ENCODE results near the gene CDC34.

DNA sequence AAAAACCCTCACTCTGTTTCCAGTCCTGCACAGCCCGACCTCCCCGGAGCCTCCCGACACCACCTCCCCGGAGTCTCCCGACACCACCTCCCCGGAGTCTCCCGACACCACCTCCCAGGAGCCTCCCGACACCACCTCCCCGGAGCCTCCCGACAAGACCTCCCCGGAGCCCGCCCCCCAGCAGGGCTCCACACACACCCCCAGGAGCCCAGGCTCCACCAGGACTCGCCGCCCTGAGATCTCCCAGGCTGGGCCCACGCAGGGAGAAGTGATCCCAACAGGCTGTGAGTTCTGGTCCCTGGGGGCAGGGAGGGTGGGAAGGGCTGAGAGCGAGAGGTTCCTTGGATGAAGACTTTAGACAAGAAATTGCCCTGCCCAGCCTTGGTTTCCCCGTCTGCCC lies 29.9 kb upstream of the CDC34 start:
- TF ChIP-seq, protein P1, sequence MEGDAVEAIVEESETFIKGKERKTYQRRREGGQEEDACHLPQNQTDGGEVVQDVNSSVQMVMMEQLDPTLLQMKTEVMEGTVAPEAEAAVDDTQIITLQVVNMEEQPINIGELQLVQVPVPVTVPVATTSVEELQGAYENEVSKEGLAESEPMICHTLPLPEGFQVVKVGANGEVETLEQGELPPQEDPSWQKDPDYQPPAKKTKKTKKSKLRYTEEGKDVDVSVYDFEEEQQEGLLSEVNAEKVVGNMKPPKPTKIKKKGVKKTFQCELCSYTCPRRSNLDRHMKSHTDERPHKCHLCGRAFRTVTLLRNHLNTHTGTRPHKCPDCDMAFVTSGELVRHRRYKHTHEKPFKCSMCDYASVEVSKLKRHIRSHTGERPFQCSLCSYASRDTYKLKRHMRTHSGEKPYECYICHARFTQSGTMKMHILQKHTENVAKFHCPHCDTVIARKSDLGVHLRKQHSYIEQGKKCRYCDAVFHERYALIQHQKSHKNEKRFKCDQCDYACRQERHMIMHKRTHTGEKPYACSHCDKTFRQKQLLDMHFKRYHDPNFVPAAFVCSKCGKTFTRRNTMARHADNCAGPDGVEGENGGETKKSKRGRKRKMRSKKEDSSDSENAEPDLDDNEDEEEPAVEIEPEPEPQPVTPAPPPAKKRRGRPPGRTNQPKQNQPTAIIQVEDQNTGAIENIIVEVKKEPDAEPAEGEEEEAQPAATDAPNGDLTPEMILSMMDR (IDR thresholded peaks at IDR 0.05; ENCODE audit: low read depth, low read length, poor library complexity, severe bottlenecking): no peak
- TF ChIP-seq EZH2phosphoT487 (IDR thresholded peaks at IDR 0.05; ENCODE audit: borderline replicate concordance, low read length): no peak
